WERI-Rb-1 (cell line): ENCODE data around the gene KRT73.

Source experiments
- DNase-seq: peaks from one replicate; pipeline ENCODE4 v3.0.0-alpha.2; 2020
- H3K27ac ChIP-seq: fragments of 250-450 bp; sonication (Bioruptor Pico); 2 replicates; pipeline ENCODE4 v1.5.1; 2020; ENCODE audit warnings: mild to moderate bottlenecking, moderate library complexity
- H3K27me3 ChIP-seq: fragments of 250-450 bp; sonication (Bioruptor Pico); 2 replicates; pipeline ENCODE4 v1.5.1; 2021; ENCODE audit warnings: mild to moderate bottlenecking, low read depth, moderate library complexity; ENCODE audit not compliant: insufficient read depth, severe bottlenecking
- H3K36me3 ChIP-seq: fragments of 250-450 bp; sonication (Bioruptor Pico); 2 replicates; pipeline ENCODE4 v1.5.1; 2020; ENCODE audit warnings: mild to moderate bottlenecking, moderate library complexity
- H3K4me3 ChIP-seq: 2 replicates; pipeline ENCODE4 v1.5.1; 2011; ENCODE audit warnings: low read depth, mild to moderate bottlenecking, control low read depth, low read length
- H3K9me3 ChIP-seq: fragments of 250-450 bp; sonication (Bioruptor Pico); 2 replicates; pipeline ENCODE4 v1.5.1; 2021; ENCODE audit warnings: mild to moderate bottlenecking, moderate library complexity; ENCODE audit not compliant: severe bottlenecking
- TF ChIP-seq, protein P1 (sequence below): IDR thresholded peaks from 2 replicates; pipeline ENCODE4 v1.5.1; 2011; ENCODE audit warnings: low read depth, mild to moderate bottlenecking, control low read depth, inconsistent platforms, low read length

Gene KRT73

DNA sequence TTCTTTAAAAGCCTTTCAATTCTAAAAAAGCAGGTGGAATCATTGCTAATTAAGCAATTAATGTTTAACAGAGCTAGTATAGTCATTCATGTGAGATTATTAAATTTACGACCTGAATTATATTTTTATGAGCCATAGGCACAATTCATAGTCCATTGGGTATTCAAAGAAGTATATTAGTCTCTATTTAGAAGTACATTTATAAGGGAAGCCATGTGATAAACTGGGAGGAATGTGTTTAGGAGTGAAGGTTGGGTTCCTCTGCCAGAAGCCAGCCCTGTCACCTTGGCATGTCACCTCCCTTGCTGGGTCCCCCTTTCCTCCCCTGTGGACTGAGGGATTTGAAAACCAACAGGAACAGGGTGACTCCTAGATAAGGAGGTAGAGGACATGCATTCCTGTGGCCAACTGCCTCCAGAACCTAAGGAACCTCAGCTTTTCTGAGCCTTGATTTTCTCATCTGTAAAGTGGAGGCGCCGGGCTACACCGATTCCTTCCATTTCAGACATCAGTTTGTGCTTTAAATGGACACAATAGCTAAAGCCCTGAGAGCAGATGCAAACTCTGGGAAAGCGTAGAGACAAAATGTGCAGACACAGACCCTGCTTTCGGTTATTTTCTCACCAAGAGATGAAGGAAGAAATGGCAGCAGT is 39.0 kb upstream of the KRT73 start:
- H3K27me3 ChIP-seq: peaks cover 91% of the 10 kb centered on the region
- H3K9me3 ChIP-seq: no peaks in the 10 kb centered on the region
- no peak overlapping the region for H3K27ac ChIP-seq
- no peak overlapping the region for H3K4me3 ChIP-seq
- TF ChIP-seq, protein P1, sequence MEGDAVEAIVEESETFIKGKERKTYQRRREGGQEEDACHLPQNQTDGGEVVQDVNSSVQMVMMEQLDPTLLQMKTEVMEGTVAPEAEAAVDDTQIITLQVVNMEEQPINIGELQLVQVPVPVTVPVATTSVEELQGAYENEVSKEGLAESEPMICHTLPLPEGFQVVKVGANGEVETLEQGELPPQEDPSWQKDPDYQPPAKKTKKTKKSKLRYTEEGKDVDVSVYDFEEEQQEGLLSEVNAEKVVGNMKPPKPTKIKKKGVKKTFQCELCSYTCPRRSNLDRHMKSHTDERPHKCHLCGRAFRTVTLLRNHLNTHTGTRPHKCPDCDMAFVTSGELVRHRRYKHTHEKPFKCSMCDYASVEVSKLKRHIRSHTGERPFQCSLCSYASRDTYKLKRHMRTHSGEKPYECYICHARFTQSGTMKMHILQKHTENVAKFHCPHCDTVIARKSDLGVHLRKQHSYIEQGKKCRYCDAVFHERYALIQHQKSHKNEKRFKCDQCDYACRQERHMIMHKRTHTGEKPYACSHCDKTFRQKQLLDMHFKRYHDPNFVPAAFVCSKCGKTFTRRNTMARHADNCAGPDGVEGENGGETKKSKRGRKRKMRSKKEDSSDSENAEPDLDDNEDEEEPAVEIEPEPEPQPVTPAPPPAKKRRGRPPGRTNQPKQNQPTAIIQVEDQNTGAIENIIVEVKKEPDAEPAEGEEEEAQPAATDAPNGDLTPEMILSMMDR: no peak
- DNase-seq: no peak
- no peaks in the 10 kb centered on the region for H3K36me3 ChIP-seq

DNA sequence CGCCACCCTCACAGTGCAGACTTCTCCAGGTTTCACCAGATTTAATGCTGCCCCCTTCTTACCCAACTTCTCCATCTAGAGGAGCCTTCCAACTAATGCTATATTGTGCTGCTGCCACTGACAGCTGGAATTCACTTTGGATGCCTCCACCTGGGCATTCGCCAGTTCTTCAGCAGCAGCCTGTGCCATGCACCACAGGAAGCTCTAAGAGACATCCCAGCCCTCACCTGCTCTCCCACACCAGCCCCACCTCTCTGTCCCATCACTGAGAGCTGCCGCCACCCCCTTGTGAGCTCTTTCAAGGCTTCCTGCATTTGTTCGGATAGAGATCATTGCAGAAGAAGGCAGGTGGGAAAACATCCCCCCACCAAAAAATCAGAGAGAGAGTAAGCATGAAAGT is 38.3 kb upstream of the KRT73 start:
- H3K36me3 ChIP-seq: no peaks in the 10 kb centered on the region
- TF ChIP-seq, protein P1: no peak
- H3K9me3 ChIP-seq: no peaks in the 10 kb centered on the region
- H3K27ac ChIP-seq: no peak overlapping the region
- no peak for DNase-seq
- H3K4me3 ChIP-seq: no peak overlapping the region
- peaks cover 91% of the 10 kb centered on the region for H3K27me3 ChIP-seq

DNA sequence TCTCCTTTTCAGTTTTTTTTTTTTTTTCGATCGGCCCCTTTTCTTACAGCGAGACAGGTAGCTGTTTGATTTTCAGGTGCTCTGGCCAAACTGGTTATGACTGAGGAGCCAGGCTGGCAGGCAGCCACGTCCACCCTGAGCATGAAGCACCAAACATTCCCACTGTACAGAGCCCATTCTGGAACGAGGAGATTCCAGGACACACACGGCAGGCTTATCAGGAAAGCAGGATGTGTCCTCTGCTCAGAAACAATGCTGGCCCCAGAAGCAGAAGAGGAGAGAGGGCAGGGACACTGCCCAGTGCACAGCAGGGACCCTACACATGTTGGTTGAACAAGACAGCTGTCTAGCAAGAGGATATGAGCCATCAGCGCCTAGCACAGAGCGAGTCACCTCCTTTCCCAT is 37.4 kb upstream of the KRT73 start:
- no peak overlapping the region for H3K27ac ChIP-seq
- no peak overlapping the region for H3K4me3 ChIP-seq
- TF ChIP-seq, protein P1: no peak
- H3K36me3 ChIP-seq: no peaks in the 10 kb centered on the region
- H3K27me3 ChIP-seq: peaks cover 91% of the 10 kb centered on the region
- DNase-seq: no peak
- H3K9me3 ChIP-seq: no peaks in the 10 kb centered on the region

DNA sequence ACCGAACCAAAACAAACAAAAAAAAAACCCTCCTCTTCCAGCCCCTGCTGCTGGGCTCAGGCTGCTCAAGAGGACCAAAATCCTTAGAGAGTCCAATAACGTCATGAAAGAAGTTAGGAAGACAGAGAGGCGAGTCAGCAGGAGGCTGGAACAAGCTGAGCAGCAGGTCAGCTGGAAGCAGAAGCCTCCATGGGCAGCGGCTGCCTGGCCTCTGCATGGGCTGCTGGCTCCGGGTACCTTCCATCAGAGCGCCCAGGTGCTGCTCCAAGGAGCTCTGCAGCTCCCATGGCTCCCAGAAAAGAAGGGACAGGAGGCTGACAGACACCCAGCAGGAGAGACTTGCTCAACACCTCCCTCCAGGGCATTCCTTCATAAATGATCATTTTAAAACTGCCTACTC is 36.9 kb upstream of the KRT73 start:
- Histone ChIP-seq H3K27me3 (peaks cover 91% of the 10 kb centered on the region), H3K4me3 (no peak overlapping the region), H3K27ac (no peak overlapping the region), H3K9me3 (no peaks in the 10 kb centered on the region), H3K36me3 (no peaks in the 10 kb centered on the region)
- TF ChIP-seq, protein P1: no peak
- DNase-seq: no peak

DNA sequence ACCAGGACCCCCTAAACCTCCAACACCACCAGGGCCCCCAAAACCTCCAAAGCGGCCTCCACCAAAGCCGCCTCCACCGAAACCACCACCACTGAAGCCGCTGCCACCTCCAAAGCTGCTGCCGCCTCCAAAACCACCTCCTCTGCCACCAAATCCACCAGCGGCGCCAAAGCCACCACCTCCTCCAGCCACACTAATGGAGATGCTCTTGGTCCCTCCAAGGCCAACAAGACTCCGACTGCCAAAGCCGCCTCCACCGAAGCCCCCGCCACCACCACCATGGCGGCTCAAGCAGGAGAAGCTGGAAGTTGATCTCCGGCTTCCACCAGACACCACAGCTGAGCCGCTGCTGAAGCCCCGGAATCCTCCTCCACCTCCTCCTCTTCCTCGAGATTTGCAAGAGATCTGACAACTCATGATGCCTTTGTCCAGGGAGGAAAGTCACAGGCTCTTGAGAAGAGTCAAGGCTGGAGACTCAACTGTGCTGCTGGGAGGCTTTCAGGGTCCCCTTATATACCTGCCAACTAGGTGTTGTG is 33.4 kb upstream of the KRT73 start, which contains the start of gene KRT2:
TSS of gene KRT2 (minus strand) at position 486 of the 536 bp plus-strand sequence. CDS start at position 417, 69 bp downstream.
- DNase-seq: no peak
- Histone ChIP-seq H3K9me3 (no peaks in the 10 kb centered on the region), H3K4me3 (no peak within 1 kb of the TSS), H3K36me3 (no peaks in the 10 kb centered on the region), H3K27ac (no peak within 1 kb of the TSS), H3K27me3 (peaks cover 91% of the 10 kb centered on the region)
- TF ChIP-seq, protein P1: no peak
